Right forelimb (tissue), 1 donor: ENCODE data around the gene RHOT2.
"Not testable (repeated sequence)": the region's sequence is repeated elsewhere in the genome, so short reads cannot be mapped to it uniquely, and the experiment has no call there.

Source experiments
- DNase-seq: peaks from one replicate; pipeline ENCODE4 v3.0.0-alpha.2; 2018

Gene RHOT2

GRCh38 chr16:702341-702740 lies 34.4 kb downstream of the RHOT2 start:
- DNase-seq: no peak

- DNase-seq: no peak
These were observed 35.5 kb downstream of the RHOT2 start for GRCh38 chr16:703406-703805.

- DNase-seq: no peak
These were observed 36.1 kb downstream of the RHOT2 start for GRCh38 chr16:704047-704446.

GRCh38 chr16:704552-705380 lies 36.8 kb downstream of the RHOT2 start:
- DNase-seq: no peak

GRCh38 chr16:705431-706188 lies 37.7 kb downstream of the RHOT2 start, which contains the start of gene FBXL16:
Gene FBXL16, minus strand, starts transcription at chr16:705801. Its CDS starts 8,396 bp downstream, at chr16:697405.
- DNase-seq: no peak

GRCh38 chr16:706189-707061 lies 38.5 kb downstream of the RHOT2 start:
- no peak for DNase-seq

GRCh38 chr16:707062-707538 lies 39.2 kb downstream of the RHOT2 start:
- no peak for DNase-seq

- no peak for DNase-seq
These were observed 40.1 kb downstream of the RHOT2 start for GRCh38 chr16:708019-708418.

- no peak for DNase-seq
These were observed 41.0 kb downstream of the RHOT2 start for GRCh38 chr16:708959-709358.

- DNase-seq: no peak
These were observed 41.9 kb downstream of the RHOT2 start for GRCh38 chr16:709566-710499.

- no peak for DNase-seq
These were observed 42.7 kb downstream of the RHOT2 start for GRCh38 chr16:710500-711075.

- no peak for DNase-seq
These were observed 43.2 kb downstream of the RHOT2 start for GRCh38 chr16:711084-711483.

GRCh38 chr16:711548-712320 lies 43.8 kb downstream of the RHOT2 start:
- peak; percentile 87 for DNase-seq

GRCh38 chr16:712740-713250 lies 44.9 kb downstream of the RHOT2 start:
- DNase-seq: not testable (repeated sequence)

- no peak for DNase-seq
These were observed 46.1 kb downstream of the RHOT2 start for GRCh38 chr16:714079-714478.

GRCh38 chr16:714558-715476 lies 46.9 kb downstream of the RHOT2 start, which contains the start of gene METRN:
Gene METRN, plus strand, starts transcription at chr16:715118. Its CDS starts 172 bp downstream, at chr16:715290.
- DNase-seq: peak; percentile 95

- DNase-seq: no peak
These were observed 47.7 kb downstream of the RHOT2 start for GRCh38 chr16:715477-716199.

- no peak for DNase-seq
These were observed 48.3 kb downstream of the RHOT2 start for GRCh38 chr16:716200-716568.
